GM12892 (cell line): ENCODE measurements around the gene UGP2.

Experiments
- POLR2A ChIP-seq: IDR thresholded peaks from 2 replicates; pipeline ENCODE4 v1.6.1; 2011; ENCODE audit warnings: low read depth, low read length, control low read depth
- POLR2AphosphoS5 ChIP-seq: IDR thresholded peaks from 2 replicates; pipeline ENCODE4 v1.6.1; 2011; ENCODE audit warnings: low read depth, low read length, control low read depth
- TAF1 ChIP-seq: IDR thresholded peaks from 2 replicates; pipeline ENCODE4 v1.6.1; 2011; ENCODE audit warnings: low read depth, mild to moderate bottlenecking, control low read depth, low read length, borderline replicate concordance

- TF ChIP-seq POLR2A (no peak), TAF1 (no peak), POLR2AphosphoS5 (no peak)
Measured at GRCh38 chr2:63821396-63821795, 20.3 kb upstream of the UGP2 start.
